ENCODE data around the gene STK32B.

Gene STK32B

DNA sequence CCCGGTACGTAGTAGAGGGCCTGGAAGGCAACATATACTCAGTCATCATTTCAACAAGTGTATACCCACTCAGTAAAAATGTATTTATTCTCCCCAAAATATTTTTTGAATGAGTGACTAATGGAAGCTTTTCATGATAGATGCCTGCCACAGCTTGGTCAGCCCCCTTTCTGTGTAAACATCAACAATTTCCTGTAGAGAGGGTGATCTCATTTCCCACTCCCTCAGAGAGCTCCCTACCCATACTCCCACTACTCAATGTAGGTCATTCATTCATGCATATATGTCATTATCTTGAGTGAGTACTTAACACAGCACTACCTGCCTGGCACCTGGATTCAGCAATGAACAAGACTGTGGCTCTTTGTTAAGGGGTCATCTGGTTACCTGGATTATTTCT, 81.9 kb downstream of the STK32B start:
- Histone ChIP-seq H3K27me3 (ENCODE audit: control insufficient read depth, insufficient read depth, low read length, poor library complexity, severe bottlenecking) (no peaks in the 10 kb centered on the region), H3K36me3 (ENCODE audit: control insufficient read depth, insufficient read depth, low read length) (no peaks in the 10 kb centered on the region), H3K9me3 (ENCODE audit: control insufficient read depth, low read length) (no peaks in the 10 kb centered on the region), H3K4me1 (ENCODE audit: control insufficient read depth, insufficient read depth, low read length) (no peaks in the 10 kb centered on the region), H3K27ac (ENCODE audit: insufficient read depth, low read depth, low read length, poor library complexity, severe bottlenecking) (no peak overlapping the region), H3K4me3 (ENCODE audit: insufficient read depth, low read depth, low read length) (no peak overlapping the region)
- 80 to 100% methylated on average over 1 to 2 of the region's 2 CpGs for WGBS, 2 experiments

DNA sequence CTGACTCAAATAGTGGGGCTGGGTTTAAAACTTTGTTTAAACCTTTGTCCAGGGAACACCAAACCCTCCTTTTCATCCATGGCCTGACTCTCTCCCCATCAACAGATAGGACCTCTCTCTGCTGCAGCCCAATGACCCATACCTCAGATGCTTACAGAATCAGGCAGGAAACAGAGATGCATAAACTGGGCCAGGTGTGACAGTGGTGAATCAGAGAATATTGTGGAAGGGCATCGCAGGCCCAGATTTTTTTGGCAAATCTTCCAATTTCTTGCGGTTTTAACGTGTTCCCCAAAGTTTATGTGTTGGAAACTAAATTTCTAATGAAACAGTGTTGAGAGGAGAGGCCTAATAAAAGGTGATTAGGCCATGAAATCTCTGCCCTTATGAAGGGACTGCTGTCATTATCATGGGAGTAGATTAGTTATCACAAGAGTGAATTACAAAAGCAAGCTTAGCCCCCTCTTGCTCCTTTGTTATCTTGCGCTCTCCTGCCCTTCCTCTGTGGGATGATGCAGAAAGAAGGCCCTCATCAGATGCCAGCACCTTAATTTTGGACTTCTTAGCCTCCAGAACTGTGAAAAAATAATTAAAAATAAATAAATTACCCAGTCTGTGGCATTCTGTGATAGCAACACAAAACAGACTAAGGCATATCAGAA, 82.8 kb downstream of the STK32B start:
- Histone ChIP-seq H3K9me3 (ENCODE audit: control insufficient read depth, low read length) (no peaks in the 10 kb centered on the region), H3K27me3 (ENCODE audit: control insufficient read depth, insufficient read depth, low read length, poor library complexity, severe bottlenecking) (no peaks in the 10 kb centered on the region), H3K36me3 (ENCODE audit: control insufficient read depth, insufficient read depth, low read length) (no peaks in the 10 kb centered on the region), H3K4me1 (ENCODE audit: control insufficient read depth, insufficient read depth, low read length) (no peaks in the 10 kb centered on the region), H3K27ac (ENCODE audit: insufficient read depth, low read depth, low read length, poor library complexity, severe bottlenecking) (no peak overlapping the region), H3K4me3 (ENCODE audit: insufficient read depth, low read depth, low read length) (no peak overlapping the region)
- WGBS, 2 experiments = 69 to 71% methylated on average over 4 of the region's 4 CpGs

DNA sequence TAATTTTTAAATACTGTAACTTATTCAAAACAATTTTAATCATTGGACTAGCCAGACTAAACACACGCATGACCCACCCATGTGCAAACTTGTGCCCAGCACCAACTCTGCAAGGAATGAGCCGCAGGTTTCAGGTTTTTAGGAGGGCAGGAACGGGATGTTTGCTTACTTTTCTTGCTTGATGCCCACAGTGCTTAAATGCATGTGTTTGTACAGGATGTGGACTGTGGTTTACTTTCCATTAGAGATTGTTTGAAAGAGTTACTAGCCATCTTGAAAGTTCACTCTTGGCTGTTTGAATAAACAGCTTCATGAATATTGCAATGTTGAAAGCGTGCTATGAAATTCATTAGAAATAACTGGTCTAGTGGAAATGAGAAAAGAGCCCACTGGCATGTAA, 83.3 kb downstream of the STK32B start:
- no peaks in the 10 kb centered on the region for H3K4me1 ChIP-seq (ENCODE audit: control insufficient read depth, insufficient read depth, low read length)
- no peak overlapping the region for H3K4me3 ChIP-seq (ENCODE audit: insufficient read depth, low read depth, low read length)
- H3K36me3 ChIP-seq (ENCODE audit: control insufficient read depth, insufficient read depth, low read length) = no peaks in the 10 kb centered on the region
- no peaks in the 10 kb centered on the region for H3K27me3 ChIP-seq (ENCODE audit: control insufficient read depth, insufficient read depth, low read length, poor library complexity, severe bottlenecking)
- H3K27ac ChIP-seq (ENCODE audit: insufficient read depth, low read depth, low read length, poor library complexity, severe bottlenecking) = no peak overlapping the region
- 92 to 96% methylated on average over 4 of the region's 4 CpGs for WGBS, 2 experiments
- H3K9me3 ChIP-seq (ENCODE audit: control insufficient read depth, low read length) = no peaks in the 10 kb centered on the region

DNA sequence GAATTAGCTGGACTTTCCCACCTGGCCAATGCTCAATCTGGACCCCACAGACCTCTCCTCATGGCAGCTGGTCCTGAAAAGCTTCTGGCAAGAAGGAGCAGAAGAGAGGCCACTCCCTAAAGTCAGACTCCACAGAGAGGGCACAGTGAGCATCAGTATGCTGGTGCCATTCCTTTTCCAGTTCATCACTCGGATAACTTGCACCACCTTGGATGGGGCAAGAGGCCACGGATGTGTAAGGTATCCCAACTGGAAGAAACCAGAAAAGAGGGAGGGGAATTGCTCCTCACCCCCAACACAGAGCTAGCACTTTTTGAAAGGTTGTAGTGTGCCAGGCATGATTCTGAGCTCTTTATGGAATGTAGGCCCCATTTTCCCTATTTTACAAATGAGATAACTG, 85.9 kb downstream of the STK32B start:
- Histone ChIP-seq H3K4me1 (ENCODE audit: control insufficient read depth, insufficient read depth, low read length) (no peaks in the 10 kb centered on the region), H3K36me3 (ENCODE audit: control insufficient read depth, insufficient read depth, low read length) (no peaks in the 10 kb centered on the region), H3K9me3 (ENCODE audit: control insufficient read depth, low read length) (no peaks in the 10 kb centered on the region), H3K27me3 (ENCODE audit: control insufficient read depth, insufficient read depth, low read length, poor library complexity, severe bottlenecking) (no peaks in the 10 kb centered on the region), H3K27ac (ENCODE audit: insufficient read depth, low read depth, low read length, poor library complexity, severe bottlenecking) (no peak overlapping the region), H3K4me3 (ENCODE audit: insufficient read depth, low read depth, low read length) (no peak overlapping the region)
- 94 to 96% methylated on average over 2 of the region's 2 CpGs for WGBS, 2 experiments

DNA sequence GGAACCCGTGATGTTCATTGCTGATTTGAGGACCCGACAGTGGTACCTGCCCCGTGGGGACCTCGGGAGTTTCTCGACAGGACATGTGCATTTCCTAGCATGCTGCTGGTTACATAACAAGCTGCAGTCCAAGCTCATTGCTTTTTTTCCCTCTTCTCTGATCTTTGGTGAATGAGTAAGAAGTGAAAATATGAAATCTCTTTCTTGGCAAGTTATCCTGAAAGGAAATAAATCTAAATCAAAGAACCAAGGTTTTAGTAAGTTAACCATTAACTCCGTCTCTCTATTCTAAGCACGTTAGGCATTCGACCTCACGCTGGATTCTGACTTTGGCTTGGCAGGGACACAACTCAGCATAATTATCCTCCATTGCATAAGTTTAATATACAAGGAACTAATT, 86.6 kb downstream of the STK32B start:
- Histone ChIP-seq H3K36me3 (ENCODE audit: control insufficient read depth, insufficient read depth, low read length) (no peaks in the 10 kb centered on the region), H3K27ac (ENCODE audit: insufficient read depth, low read depth, low read length, poor library complexity, severe bottlenecking) (no peak overlapping the region), H3K4me3 (ENCODE audit: insufficient read depth, low read depth, low read length) (no peak overlapping the region), H3K27me3 (ENCODE audit: control insufficient read depth, insufficient read depth, low read length, poor library complexity, severe bottlenecking) (no peaks in the 10 kb centered on the region), H3K4me1 (ENCODE audit: control insufficient read depth, insufficient read depth, low read length) (no peaks in the 10 kb centered on the region), H3K9me3 (ENCODE audit: control insufficient read depth, low read length) (no peaks in the 10 kb centered on the region)
- WGBS, 2 experiments = 94 to 96% methylated on average over 9 of the region's 9 CpGs

DNA sequence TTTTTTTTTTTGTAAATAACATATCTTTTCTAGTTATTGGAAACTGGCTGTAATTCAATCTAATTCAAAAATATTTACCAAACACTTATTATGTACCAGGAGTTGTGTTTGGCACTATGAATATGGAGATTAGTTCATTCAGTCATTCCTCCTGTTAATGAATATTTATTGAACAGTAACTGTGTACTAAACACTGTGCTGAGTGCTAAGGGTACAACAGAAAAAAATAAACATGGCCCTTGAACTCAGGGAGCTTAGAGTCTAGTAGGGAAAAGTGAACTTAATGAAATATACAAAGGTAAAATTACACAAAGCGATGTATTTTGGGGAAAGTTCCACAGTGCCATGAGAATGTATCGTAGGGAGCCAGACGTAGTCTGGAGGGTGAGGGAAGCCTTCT, 87.1 kb downstream of the STK32B start:
- Histone ChIP-seq H3K9me3 (ENCODE audit: control insufficient read depth, low read length) (no peaks in the 10 kb centered on the region), H3K4me1 (ENCODE audit: control insufficient read depth, insufficient read depth, low read length) (no peaks in the 10 kb centered on the region), H3K27me3 (ENCODE audit: control insufficient read depth, insufficient read depth, low read length, poor library complexity, severe bottlenecking) (no peaks in the 10 kb centered on the region), H3K36me3 (ENCODE audit: control insufficient read depth, insufficient read depth, low read length) (no peaks in the 10 kb centered on the region), H3K4me3 (ENCODE audit: insufficient read depth, low read depth, low read length) (no peak overlapping the region), H3K27ac (ENCODE audit: insufficient read depth, low read depth, low read length, poor library complexity, severe bottlenecking) (no peak overlapping the region)
- WGBS, 2 experiments = 94 to 98% methylated on average over 3 of the region's 3 CpGs

DNA sequence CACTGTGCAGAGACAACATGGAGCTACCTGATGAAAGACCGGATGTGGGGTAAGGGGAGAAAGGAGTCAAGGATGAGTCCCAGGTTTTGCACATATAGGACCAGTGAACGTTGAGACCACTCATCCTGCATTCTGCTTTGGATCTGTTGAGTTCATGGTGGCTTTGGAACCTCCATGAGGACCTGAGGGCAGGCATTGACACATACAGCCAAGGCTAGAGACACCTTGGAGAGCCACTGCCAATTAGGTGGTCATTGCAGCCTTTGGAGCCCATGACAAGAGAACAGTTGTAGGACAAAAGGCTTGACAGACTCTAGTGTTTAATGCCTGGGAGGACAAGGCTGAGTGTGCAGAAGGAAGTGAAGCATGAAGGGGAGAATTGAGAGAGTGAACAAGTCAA, 87.9 kb downstream of the STK32B start:
- WGBS, 2 experiments = 87 to 91% methylated on average over 2 of the region's 2 CpGs
- no peak overlapping the region for H3K4me3 ChIP-seq (ENCODE audit: insufficient read depth, low read depth, low read length)
- no peak overlapping the region for H3K27ac ChIP-seq (ENCODE audit: insufficient read depth, low read depth, low read length, poor library complexity, severe bottlenecking)
- H3K9me3 ChIP-seq (ENCODE audit: control insufficient read depth, low read length) = no peaks in the 10 kb centered on the region
- H3K27me3 ChIP-seq (ENCODE audit: control insufficient read depth, insufficient read depth, low read length, poor library complexity, severe bottlenecking) = no peaks in the 10 kb centered on the region
- H3K36me3 ChIP-seq (ENCODE audit: control insufficient read depth, insufficient read depth, low read length) = no peaks in the 10 kb centered on the region
- H3K4me1 ChIP-seq (ENCODE audit: control insufficient read depth, insufficient read depth, low read length) = no peaks in the 10 kb centered on the region

DNA sequence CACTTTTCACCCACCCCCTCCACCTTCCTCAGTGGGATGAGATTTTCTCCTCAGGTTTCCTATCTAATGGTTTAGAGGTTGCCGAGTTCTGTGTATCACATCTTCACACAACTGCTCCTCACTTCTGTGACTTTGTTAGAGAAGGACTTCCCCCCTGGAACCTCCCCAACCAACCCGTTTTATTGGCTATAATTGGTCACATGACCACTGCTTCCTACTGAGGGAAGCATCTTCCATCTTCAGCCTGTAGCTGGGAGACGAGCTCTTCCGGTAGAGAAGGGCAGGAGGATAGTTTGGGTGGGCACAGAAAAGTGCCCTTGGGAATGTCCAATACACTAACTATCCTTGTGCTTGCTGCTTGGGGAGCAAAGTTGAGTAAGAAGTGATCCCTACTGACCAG, 90.5 kb downstream of the STK32B start:
- Histone ChIP-seq H3K27ac (ENCODE audit: insufficient read depth, low read depth, low read length, poor library complexity, severe bottlenecking) (no peak overlapping the region), H3K4me1 (ENCODE audit: control insufficient read depth, insufficient read depth, low read length) (no peaks in the 10 kb centered on the region), H3K9me3 (ENCODE audit: control insufficient read depth, low read length) (no peaks in the 10 kb centered on the region)

DNA sequence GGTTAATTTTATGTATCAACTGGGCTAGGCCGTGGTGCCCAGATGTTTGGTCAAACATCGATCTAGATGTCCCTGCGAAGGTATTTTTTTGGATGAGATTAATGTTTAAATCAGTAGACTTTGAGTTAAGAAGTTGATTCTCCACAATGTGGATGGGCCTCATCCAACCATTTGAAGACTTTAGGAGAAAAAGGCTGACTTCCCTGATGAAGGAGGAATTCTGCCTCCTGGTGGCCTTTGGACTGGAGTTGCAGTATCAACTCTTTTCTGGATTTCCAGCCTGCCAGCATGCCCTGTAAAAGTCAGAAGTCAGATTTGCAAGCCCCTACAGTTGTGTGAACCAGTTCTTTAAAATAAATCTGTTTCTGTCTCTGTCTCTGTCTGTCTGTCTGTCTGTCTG, 91.4 kb downstream of the STK32B start:
- Histone ChIP-seq H3K36me3 (ENCODE audit: control insufficient read depth, insufficient read depth, low read length) (no peaks in the 10 kb centered on the region), H3K9me3 (ENCODE audit: control insufficient read depth, low read length) (no peaks in the 10 kb centered on the region), H3K27me3 (ENCODE audit: control insufficient read depth, insufficient read depth, low read length, poor library complexity, severe bottlenecking) (no peaks in the 10 kb centered on the region), H3K27ac (ENCODE audit: insufficient read depth, low read depth, low read length, poor library complexity, severe bottlenecking) (no peak overlapping the region), H3K4me3 (ENCODE audit: insufficient read depth, low read depth, low read length) (no peak overlapping the region), H3K4me1 (ENCODE audit: control insufficient read depth, insufficient read depth, low read length) (no peaks in the 10 kb centered on the region)
- WGBS, 2 experiments = 85 to 87% methylated on average over 3 of the region's 3 CpGs

More for the DNA sequence above, 90.5 kb downstream of the STK32B start:
- H3K36me3 ChIP-seq (ENCODE audit: control insufficient read depth, insufficient read depth, low read length) = no peaks in the 10 kb centered on the region
- no peaks in the 10 kb centered on the region for H3K27me3 ChIP-seq (ENCODE audit: control insufficient read depth, insufficient read depth, low read length, poor library complexity, severe bottlenecking)
- no peak overlapping the region for H3K4me3 ChIP-seq (ENCODE audit: insufficient read depth, low read depth, low read length)
- WGBS, 2 experiments = 93 to 96% methylated on average over 4 of the region's 4 CpGs

DNA sequence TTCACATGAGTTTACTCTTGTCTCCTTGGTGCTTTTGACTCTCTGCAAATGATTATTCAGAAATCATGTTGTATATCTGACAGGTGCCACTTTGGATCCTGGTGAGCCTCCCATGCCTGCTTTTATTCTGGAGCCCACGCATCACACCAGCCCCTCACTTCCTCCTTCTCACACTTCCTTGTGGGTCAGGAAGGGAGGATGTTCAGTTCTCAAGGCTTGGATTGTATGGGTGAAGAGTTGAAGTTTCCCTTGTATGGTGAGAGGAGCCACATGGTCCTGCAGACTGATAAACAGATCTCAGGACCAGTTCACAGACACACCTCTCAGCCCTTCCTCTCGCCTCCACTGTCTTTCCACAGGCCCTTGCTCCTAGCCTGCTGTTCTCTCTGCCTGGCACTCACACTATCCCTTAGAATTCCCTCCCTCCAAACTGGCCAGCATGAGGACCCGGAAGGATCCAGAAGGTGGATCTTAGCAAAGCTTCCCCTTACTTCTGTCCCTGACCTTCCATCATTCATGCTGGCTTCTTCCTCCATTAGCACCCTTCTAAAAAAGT, 92.1 kb downstream of the STK32B start:
- H3K4me3 ChIP-seq (ENCODE audit: insufficient read depth, low read depth, low read length) = no peak overlapping the region
- no peaks in the 10 kb centered on the region for H3K9me3 ChIP-seq (ENCODE audit: control insufficient read depth, low read length)
- H3K36me3 ChIP-seq (ENCODE audit: control insufficient read depth, insufficient read depth, low read length) = no peaks in the 10 kb centered on the region
- H3K4me1 ChIP-seq (ENCODE audit: control insufficient read depth, insufficient read depth, low read length) = no peaks in the 10 kb centered on the region
- H3K27me3 ChIP-seq (ENCODE audit: control insufficient read depth, insufficient read depth, low read length, poor library complexity, severe bottlenecking) = no peaks in the 10 kb centered on the region
- no peak overlapping the region for H3K27ac ChIP-seq (ENCODE audit: insufficient read depth, low read depth, low read length, poor library complexity, severe bottlenecking)
- WGBS, 2 experiments = 87 to 93% methylated on average over 2 to 3 of the region's 3 CpGs

All from ectodermal cell (in vitro differentiated cells).